ENCODE measurements around the gene JMJD8.
"Not testable (repeated sequence)": the region's sequence is repeated elsewhere in the genome, so short reads cannot be mapped to it uniquely, and the experiment has no call there.

JMJD8 gene

GRCh38 chr16:708019-708418, 23.9 kb upstream of the JMJD8 start:
- no peak for DNase-seq

GRCh38 chr16:707062-707538, 23.0 kb upstream of the JMJD8 start:
- no peak for DNase-seq

GRCh38 chr16:706189-707061, 22.3 kb upstream of the JMJD8 start:
- DNase-seq = no peak

DNA sequence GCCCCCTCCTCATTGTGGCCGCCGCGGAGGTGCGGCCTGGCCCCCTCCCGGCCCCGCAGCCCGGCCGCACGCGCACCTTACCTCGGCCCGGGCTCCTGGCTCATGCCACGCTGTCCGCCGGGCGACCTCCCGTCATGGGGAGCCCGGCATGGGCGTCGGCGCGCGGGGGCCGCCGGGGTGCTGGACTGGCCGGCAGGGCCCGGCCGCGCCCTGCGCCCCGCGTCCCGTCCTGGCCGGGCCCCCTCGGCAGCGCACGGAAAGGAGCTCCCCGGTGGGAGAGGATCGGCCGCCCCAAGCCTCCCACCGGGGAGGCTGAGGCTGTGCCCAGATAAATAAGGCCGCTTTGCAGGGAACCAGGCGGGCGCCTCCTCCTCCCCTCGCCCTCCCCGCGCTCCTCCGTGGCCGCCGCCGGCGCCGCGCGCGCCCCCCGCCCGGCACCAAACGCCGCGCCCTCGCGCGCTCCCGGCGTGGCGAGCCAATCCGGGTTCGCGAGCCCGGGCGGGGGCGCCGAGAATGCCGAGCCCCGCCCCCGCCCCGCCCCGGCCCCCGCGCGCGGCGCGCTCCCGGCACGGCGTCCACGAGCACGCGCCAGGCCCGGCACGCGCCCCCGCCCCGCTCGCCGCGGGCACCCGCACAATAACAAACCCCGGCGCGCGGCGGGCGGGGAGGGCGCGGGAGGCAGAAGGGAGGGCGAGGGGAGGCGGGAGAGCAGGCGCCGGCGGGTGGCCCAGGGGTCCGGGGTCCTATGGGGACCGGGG, 21.5 kb upstream of the JMJD8 start, which contains the start of gene FBXL16:
TSS of gene FBXL16 (minus strand) at position 371 of the 758 bp plus-strand sequence. CDS start 8,396 bp downstream, outside the sequence.
- DNase-seq = no peak

GRCh38 chr16:704552-705380, 20.6 kb upstream of the JMJD8 start:
- DNase-seq = no peak

DNA sequence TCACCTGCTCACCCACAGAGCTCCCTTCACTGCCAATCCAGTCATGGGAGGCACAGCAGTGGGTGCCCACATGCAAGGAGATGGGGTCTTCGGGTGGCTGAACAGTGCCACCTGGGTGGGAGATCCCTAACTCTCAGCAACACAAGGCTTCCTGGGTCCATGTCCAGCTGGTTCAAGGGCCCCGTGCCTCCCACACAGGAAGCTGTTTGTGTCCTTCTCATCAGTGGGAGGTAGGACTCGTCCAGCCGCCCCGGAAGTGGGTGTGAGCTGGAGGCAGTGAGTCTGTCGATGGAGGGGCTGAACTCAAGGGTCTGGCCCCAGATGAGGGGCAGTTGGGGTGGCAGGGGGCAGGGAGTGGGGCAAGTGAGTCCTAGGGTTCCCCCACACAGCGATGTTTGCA, 19.9 kb upstream of the JMJD8 start:
- DNase-seq = no peak

DNA sequence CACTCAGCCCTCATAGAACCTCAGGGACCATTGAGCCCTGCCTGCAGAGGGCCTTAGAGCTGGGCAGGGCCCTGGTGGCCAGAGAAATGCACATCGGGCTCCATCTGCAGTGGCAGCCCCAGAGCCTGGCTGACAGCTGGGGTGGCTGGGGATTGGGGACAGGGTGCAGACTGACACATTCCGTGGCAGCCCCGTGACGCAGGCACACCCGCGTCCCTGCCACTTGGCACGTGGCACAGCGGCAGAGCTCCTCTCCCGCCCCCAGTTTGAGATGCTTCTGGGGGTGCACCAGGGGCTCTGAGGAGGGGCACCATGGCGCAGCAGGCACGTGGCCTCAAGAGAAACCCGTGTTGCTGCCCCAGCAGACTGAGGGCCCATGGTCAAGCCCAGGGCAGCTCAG, 19.3 kb upstream of the JMJD8 start:
- DNase-seq = no peak

DNA sequence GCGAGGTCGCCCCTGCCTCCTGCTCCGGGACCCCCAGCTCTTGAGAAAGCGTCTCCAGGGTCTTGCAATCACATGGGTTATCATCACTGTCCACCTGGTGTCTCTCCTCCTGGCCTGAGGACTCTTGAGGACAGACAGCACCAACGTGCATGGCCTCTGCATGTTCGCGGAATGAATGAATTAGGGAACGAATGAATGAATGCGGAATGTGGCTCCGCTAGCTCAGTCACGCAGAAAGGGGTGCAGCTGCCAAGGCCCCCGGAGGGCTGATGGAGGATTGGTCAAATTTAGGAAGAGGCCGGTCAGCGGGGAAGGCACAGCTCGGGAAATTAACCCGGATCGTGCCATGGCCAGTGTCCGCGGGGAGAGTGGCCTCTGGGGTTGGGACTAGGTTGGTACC, 18.2 kb upstream of the JMJD8 start:
- no peak for DNase-seq

- DNase-seq = peak; percentile 61
These were observed 16.8 kb upstream of the JMJD8 start for GRCh38 chr16:700684-701584.

- no peak for DNase-seq
These were observed 15.0 kb upstream of the JMJD8 start for GRCh38 chr16:698911-699671.

- DNase-seq = peak; percentile 69
These were observed 11.4 kb upstream of the JMJD8 start for GRCh38 chr16:695355-696089.

- no peak for DNase-seq
These were observed 10.8 kb upstream of the JMJD8 start for GRCh38 chr16:694863-695354.

- no peak for DNase-seq
These were observed 10.2 kb upstream of the JMJD8 start for GRCh38 chr16:694187-694862.

DNA sequence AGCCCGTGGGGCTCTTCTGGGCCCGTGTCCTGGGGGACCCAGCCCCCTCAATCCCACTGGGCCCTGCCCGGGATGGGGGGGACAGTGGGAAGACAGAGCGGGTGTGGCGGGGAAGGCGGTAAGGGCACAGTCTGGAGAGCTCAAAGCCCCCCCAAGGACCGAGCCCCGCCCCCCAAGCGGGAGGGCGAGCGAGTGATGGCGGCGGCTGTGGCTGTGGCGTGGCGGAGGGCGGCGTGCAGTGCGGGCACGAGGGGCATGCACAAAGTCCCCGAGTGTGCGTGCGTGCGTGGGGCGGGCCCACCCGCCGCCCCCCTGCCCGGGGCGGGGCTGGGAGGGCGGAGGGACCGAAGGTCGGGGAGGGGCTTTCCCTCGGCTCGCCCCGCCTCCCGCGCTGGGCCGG, 9.6 kb upstream of the JMJD8 start:
- no peak for DNase-seq

DNA sequence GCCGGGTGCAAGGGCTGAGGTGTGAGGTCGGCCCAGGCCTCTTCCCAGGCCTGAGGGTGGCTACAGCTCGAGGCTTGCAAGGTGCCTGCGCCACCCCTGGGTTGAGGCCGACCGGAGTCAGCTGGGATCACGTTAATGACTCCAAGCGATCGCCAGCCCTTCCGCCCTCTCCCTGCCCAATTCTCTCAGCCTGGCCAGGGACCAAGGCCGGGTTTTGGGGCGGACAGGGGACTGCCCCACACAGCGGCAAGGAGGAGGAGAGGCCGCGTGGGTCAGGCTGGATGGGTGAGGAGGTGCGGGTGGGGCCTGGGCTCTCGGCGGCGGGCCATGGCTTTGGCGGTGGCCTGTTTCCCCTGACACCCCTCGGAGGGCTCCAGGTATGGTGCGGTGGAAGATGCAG, 9.2 kb upstream of the JMJD8 start:
- no peak for DNase-seq

GRCh38 chr16:692356-693108, 8.4 kb upstream of the JMJD8 start:
- DNase-seq = no peak

- not testable (repeated sequence) for DNase-seq
These were observed 7.1 kb upstream of the JMJD8 start for GRCh38 chr16:691242-691641.

- no peak for DNase-seq
These were observed 5.2 kb upstream of the JMJD8 start for GRCh38 chr16:689175-689897.

Measured in stimulated activated CD4-positive, alpha-beta T cell treated with anti-CD3 and anti-CD28 coated beads, Interleukin-4, amount 100 ng/mL, for 1 hour (primary cell).